GM20431 (cell line): ENCODE measurements around the gene POFUT2.

Experiments used
- in situ Hi-C: fragments of 300-500 bp; cut with MseI, MboI; formaldehyde crosslinking; loops from one replicate; pipeline ENCODE4 v1.15.0; 2020; ENCODE audit warnings: low sequenced_read_pairs; ENCODE audit not compliant: unreplicated experiment

Gene POFUT2

DNA sequence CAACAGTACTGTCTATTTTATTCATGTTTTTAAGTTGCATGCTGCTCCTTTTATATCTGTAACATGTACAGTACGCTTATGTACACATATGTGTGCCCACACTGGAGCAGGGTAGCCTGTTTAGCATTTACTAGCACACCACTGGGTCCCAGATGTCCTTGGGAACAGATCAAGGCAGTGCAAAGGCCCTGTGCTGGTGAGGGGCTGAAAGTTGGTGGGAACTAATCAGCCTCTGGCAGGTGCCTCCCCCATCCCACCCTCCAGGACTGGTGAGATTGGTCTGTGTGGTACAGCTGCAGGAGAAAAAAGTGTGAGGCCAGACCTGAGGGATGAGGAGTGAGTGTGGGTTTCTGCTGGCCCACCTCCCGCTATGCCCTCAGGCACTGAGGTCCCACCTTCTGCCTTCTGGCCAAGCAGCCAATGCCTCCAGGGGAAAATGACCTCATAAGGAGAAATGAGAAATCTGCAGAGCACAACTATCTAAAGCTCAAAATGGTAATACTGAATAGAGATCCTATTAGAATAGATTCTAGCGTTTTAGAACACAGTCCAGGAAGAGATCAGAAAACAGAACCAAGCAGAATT, 58.9 kb downstream of the POFUT2 start:
- in situ Hi-C loops = no loop called here

- in situ Hi-C loops = no loop called here
Observed at GRCh38 chr21:45228171-45228641, 59.5 kb downstream of the POFUT2 start.

DNA sequence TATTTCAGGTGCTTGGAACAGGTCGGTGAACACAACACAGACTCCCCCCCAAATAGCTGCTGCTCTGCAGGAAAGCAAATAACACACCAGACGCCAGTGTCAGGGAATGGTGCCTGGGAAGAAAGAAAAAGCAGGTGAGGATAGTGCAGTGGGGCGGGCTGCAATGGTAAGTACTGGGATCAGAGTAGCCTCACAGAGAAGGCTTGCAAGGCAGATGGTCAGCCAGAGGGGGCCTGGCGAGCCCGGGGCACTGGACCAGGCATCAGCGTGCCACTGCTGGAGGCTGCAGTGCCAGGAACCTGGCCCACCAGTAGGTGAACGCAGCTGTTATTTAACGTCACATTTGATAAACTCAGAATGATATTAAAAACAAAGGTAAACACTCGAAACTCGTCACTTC, 60.0 kb downstream of the POFUT2 start:
- in situ Hi-C loops = no loop called here

DNA sequence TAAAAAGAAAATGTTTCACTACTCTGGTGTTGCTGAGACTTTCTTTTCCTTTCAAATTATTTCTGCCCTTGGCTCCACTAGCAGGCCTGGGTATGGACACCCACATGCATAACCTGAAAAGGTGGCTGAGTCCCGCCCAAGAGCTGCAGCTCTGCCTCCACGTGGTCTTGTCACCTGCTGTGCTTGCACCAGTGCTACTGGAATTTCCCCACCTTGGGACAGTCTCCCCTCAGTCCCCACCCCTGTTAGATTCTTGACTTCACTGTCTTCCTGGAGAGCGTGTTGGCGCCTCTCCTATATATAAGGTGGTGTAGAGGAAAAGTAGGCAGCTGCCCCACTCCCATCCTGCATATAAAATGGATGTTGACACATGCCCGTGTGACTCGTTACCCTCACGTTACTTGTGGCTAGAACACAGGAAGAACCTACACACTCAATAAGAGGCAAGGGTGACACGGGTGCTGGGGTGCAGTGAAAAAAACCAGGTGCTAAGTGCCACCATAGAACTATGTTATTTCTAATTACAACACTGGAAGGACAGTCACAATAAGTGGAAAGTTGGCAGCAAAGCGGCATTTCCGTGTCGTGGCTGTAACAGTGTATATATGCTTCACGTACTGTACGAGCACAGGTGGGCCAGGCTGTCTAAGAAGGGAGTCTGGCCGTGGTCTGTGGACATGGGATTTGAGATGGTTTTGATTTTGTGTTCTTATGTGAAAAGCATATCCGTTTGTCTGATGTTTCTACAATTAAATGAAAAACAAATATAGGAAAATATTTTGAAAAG, 61.0 kb downstream of the POFUT2 start:
- in situ Hi-C loops = no loop called here

DNA sequence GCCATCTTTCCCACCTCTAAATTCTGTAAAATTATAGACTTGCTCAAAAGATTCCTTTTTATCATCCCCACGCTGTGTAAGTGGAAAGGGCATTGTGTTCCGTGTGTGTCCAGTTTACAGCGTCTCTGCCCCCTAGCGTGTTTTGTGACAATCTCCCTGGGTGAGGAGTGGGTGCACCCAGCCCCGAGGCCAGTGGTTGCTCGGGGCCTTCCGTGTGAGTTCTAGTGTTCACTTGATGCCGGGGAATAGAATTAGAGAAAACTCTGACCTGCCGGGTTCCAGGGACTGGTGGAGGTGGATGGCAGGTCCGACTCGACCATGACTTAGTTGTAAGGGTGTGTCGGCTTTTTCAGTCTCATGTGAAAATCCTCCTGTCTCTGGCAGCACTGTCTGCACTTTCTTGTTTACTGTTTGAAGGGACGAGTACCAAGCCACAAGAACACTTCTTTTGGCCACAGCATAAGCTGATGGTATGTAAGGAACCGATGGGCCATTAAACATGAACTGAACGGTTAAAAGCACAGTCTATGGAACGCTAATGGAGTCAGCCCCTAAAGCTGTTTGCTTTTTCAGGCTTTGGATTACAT, 61.9 kb downstream of the POFUT2 start:
- in situ Hi-C loops = no loop called here

DNA sequence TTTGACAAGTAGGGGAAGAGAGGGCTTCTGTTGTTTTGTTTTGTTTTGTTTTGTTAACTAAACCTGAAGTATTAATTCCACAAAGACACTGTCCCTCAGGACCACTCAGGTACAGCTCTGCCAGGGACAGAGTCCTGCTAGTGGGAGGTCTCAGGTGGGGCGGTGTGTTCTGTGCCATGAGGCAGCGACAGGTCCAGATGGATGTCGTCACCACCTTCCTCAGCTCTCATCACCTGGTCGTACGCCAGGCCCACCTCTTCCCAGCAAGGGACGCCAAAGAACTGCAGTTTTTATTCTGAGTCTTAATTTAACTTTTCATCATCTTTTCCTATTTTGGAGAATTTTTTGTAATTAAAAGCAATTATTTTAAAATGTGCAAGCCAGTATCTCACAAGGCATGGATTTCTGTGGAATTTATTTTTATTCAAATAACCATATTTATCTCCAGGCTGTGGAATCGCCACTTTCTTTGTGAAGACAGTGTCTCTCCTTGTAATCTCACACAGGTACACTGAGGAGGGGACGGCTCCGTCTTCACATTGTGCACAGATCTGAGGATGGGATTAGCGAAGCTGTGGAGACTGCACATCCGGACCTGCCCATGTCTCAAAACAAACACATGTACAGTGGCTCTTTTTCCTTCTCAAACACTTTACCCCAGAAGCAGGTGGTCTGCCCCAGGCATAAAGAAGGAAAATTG, 62.5 kb downstream of the POFUT2 start:
- in situ Hi-C loops = no loop called here

DNA sequence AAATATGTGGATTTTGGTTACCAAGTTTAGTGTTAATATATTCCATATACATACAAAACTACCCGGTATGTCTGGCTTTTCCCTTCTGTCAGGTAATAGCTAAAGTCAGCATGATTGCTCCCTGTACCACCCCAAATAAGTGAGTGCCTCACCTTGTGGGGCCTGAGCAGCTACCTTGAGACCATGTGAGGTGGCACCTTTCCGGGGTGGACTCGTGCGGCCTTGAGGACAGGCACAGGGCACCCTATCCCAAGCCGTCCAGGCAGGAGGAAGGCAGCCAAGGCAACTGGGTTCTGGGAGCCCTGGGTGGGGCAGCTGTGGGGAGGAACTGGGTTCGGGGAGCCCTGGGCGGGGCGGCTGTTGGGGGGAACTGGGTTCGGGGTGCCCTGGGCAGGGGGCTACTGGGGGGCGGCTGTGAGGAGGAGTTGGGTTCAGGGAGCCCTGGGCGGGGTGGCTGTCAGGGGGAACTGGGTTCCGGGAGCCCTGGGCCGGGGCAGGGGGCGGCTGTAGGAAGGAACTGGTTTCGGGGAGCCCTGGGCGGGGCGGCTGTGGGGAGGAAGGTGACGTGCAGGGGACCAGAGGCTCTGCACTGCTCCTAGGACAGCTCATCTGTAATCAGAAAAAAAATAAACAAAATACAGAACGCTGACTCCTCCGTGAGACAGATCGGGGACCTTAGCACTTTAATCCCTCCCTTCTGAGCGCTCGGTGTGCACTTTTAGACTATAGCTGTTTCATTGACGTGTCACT, 63.3 kb downstream of the POFUT2 start:
- in situ Hi-C loops = no loop called here

GRCh38 chr21:45223236-45224185, 64.2 kb downstream of the POFUT2 start:
- in situ Hi-C loops = no loop called here

DNA sequence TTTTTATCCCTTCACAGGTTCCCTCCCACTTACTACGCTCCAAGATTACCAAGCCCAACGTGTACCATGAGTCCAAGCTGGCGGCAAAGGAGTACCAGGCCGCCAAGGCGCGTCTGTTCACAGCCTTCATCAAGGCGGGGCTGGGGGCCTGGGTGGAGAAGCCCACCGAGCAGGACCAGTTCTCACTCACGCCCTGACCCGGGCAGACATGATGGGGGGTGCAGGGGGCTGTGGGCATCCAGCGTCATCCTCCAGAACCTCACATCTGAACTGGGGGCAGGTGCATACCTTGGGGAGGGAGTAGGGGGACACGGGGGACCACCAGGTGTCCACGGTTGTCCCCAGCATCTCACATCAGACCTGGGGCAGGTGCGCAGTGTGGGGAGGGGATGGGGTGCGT, 65.7 kb downstream of the POFUT2 start:
- in situ Hi-C loops = no loop called here

DNA sequence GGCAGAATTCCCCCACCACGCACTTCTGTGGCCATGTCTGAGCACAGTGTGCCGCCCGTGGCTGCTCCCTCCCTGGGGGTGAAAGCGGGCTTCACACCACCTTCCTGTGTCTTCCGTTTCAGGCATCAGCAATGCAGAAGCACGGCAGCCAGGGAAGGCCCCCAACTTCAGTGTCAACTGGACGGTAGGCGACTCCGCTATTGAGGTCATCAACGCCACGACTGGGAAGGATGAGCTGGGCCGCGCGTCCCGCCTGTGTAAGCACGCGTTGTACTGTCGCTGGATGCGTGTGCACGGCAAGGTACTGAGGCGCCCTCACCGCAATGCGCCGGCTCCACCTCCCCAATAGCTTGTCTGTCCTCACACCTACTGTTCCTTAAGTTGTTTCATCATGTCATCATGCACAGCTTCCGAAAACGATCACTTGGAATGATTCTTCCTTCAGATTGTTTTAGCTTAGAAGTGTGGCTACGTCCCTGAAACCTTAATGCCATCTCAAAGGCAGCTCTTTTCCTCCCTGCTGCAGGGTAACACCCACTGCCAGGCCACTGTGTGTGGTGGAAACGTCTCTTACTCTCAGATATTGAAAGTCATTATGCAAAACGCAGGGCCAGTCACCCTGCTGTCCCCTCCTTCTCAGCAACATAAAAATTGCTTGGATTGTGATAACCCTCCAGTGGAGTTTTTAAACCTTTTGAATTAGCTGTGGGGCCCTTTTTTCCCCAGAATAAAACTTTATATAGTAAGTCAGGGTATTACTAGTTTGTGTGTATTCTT, 66.8 kb downstream of the POFUT2 start:
- in situ Hi-C loops = no loop called here

- in situ Hi-C loops = no loop called here
Observed at GRCh38 chr21:45220071-45220481, 67.6 kb downstream of the POFUT2 start.

- in situ Hi-C loops = no loop called here
Observed at GRCh38 chr21:45219517-45219916, 68.2 kb downstream of the POFUT2 start.

- in situ Hi-C loops = no loop called here
Observed at GRCh38 chr21:45217010-45217409, 70.7 kb downstream of the POFUT2 start.

DNA sequence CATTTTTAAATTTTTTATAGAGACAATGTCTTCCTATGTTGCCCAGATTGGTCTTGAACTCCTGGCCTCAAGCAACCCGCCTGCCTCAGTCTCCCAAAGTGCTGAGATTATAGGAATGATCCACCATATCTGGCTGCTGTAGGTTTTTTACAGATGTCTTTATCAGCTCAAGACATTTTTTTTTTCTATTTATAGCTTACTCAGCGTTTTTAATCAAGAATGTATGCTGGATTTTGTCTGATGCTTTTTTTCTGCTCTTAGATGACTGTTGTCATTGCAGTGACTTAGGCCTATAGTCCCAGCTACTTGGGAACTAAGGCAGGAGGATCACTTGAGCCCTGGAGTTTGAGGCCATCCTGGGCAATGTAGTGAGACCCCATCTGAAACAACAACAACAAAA, 72.5 kb downstream of the POFUT2 start:
- in situ Hi-C loops = no loop called here
